ENCODE measurements around the gene RDH5.

DNA sequence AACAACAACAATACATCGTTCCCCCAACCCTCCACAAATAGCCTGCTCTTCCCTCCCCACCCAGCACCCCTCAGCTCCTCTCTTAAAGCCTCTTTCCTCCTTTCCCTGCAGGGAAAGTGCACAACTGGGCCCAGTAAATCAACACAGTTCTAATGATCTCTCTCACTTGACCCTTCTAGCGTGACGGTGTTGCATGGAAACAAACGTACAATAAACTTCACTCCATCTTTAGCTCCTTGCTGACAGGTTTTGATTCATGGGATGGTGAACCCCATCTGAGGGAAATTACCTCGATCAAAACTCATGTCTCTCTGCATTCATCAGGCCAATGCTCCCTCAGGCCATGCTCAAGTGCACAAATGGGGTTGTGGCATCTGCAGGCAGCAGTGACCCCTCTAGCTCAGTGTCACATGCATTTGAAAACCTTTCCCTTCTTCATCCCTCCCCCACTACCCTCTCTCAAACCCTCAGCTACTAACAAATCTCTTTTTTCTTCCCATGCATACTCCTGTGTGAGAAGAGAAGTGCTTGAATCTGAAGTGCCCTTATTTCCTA, 45.6 kb downstream of the RDH5 start:
- TF ChIP-seq CTCF (IDR thresholded peaks at IDR 0.05), result no peak
- TF ChIP-seq POLR2A (IDR thresholded peaks at IDR 0.05), result no peak

Measured in adrenal gland (tissue), 5 donors.